Measurements from ENCODE around the gene SLC1A2. TPM values are rescaled to one million over a fixed set of nuclear protein-coding genes. Genes with fewer than 3 reads are reported as not detected.

Gene SLC1A2
- total and polyA plus RNA-seq, 2 donors (not counting 3 experiments of a cell fraction or from before 2014, with no cell fraction given) = not detected

DNA sequence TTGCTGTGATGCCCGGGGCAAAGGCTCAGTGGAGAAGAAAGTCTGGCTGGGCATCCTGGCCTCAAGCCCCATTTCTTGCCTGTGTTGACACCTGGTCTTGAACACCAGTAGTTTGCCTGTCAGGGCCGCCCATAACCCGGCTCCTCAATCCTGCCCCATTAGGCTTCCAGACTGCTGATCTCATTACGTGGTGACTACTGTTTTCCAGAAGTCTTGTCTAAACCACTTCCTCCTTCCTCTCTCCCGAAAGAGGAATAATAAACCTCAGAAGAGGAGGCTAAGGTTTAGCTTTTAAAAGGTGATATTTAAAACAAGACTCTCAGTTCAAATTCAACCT lies 182.7 kb downstream of the SLC1A2 start:
- Histone ChIP-seq H3K4me1 (ENCODE audit: control insufficient read depth, extremely low read depth, insufficient read depth, low read length) (no peaks in the 10 kb centered on the region), H3K4me2 (ENCODE audit: insufficient read depth, low read length) (no peak overlapping the region), H3K9me3 (replicated peaks; ENCODE audit: control insufficient read depth, insufficient read depth, low read length) (no peaks in the 10 kb centered on the region), H3K9ac (replicated peaks; ENCODE audit: extremely low read depth, insufficient read depth, low read length) (no peak overlapping the region), H3K79me2 (ENCODE audit: control insufficient read depth, insufficient read depth, low read length) (no peaks in the 10 kb centered on the region), H3K9me1 (replicated peaks; ENCODE audit: control insufficient read depth, extremely low read depth, insufficient read depth, low read length) (no peaks in the 10 kb centered on the region), H3K27me3 (ENCODE audit: control insufficient read depth in 2 of 2, insufficient read depth in 2 of 2, low read length in 2 of 2) (peaks cover 3 to 16% of the 10 kb centered on the region in 2 experiments), H4K20me1 (replicated peaks; ENCODE audit: control insufficient read depth, extremely low read depth, insufficient read depth, low read length) (no peaks in the 10 kb centered on the region), H3K4me3 (replicated peaks in 1 of 3; ENCODE audit: insufficient read depth in 1 of 3, low read depth in 1 of 3, low read length in 3 of 3) (no peak overlapping the region), H3K27ac (ENCODE audit: insufficient read depth, low read depth, low read length) (no peak overlapping the region), H2AFZ (ENCODE audit: low read depth, low read length) (no peak overlapping the region), H3K36me3 (ENCODE audit: control insufficient read depth in 2 of 2, extremely low read depth in 1 of 2, insufficient read depth in 2 of 2, low read length in 2 of 2) (no peaks in the 10 kb centered on the region)
- dilution Hi-C loops (cut with MboI; ENCODE audit: extremely low pct_ligation_motif_present, low sequenced_read_pairs) = no loop called here
- ChIA-PET POLR2A (no interaction called here), CTCF (interaction anchor here (0.9 to 3.9 kb wide), 4 partner anchors 17 to 311 kb away, joined by 3 to 41 read pairs (median 3); no protein-coding TSS in a partner anchor)
- DNase-seq (ENCODE audit: low read depth, low spot score) = no peak
- intact Hi-C loops (cut with micrococcal nuclease) = loop anchor here (5.0 to 10.0 kb wide), 2 partner anchors 99 to 652 kb away; partner anchors contain the start of gene CD44
- no TSS peak for BruUV-seq (replicated peaks)
- TF ChIP-seq, protein P1, sequence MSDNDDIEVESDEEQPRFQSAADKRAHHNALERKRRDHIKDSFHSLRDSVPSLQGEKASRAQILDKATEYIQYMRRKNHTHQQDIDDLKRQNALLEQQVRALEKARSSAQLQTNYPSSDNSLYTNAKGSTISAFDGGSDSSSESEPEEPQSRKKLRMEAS (IDR thresholded peaks at IDR 0.05; ENCODE audit: insufficient read depth, insufficient read length) = no peak
- TF ChIP-seq JUN (IDR thresholded peaks at IDR 0.05; ENCODE audit: borderline replicate concordance, insufficient read depth, insufficient read length, low read depth) = no peak
- no peak for TF ChIP-seq GATA2 (IDR thresholded peaks at IDR 0.05; ENCODE audit: insufficient read depth, insufficient read length, low read depth, low read length)
- TF ChIP-seq POLR2A (IDR thresholded peaks at IDR 0.05; ENCODE audit: low read depth, low read length) = no peak
- TF ChIP-seq, protein P2, sequence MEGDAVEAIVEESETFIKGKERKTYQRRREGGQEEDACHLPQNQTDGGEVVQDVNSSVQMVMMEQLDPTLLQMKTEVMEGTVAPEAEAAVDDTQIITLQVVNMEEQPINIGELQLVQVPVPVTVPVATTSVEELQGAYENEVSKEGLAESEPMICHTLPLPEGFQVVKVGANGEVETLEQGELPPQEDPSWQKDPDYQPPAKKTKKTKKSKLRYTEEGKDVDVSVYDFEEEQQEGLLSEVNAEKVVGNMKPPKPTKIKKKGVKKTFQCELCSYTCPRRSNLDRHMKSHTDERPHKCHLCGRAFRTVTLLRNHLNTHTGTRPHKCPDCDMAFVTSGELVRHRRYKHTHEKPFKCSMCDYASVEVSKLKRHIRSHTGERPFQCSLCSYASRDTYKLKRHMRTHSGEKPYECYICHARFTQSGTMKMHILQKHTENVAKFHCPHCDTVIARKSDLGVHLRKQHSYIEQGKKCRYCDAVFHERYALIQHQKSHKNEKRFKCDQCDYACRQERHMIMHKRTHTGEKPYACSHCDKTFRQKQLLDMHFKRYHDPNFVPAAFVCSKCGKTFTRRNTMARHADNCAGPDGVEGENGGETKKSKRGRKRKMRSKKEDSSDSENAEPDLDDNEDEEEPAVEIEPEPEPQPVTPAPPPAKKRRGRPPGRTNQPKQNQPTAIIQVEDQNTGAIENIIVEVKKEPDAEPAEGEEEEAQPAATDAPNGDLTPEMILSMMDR (IDR thresholded peaks at IDR 0.05; ENCODE audit: extremely low read depth in 1 of 2, insufficient read depth in 1 of 2, low read depth in 1 of 2, low read length in 2 of 2) = no peak
- no peak for TF ChIP-seq MYC (IDR thresholded peaks at IDR 0.05; ENCODE audit: low read depth, low read length)
- TF ChIP-seq FOS (IDR thresholded peaks at IDR 0.05; ENCODE audit: borderline replicate concordance, insufficient read depth, low read length) = no peak
- no peak for TF ChIP-seq POLR2AphosphoS5 (IDR thresholded peaks at IDR 0.05; ENCODE audit: insufficient read depth, low read depth, low read length)
- no peak for TF ChIP-seq EZH2 (IDR thresholded peaks at IDR 0.05; ENCODE audit: borderline replicate concordance, low read depth, low read length, severe bottlenecking)
- FAIRE-seq = no peak

Data from endothelial cell of umbilical vein (primary cell).